HG03575 (cell line): Measurements from ENCODE around the gene THSD7A.
"Not testable (repeated sequence)": the region's sequence is repeated elsewhere in the genome, so short reads cannot be mapped to it uniquely, and the experiment has no call there.

Source experiments
- ATAC-seq: cut with Tn5 transposase; IDR thresholded peaks from one replicate; pipeline ENCODE4 v1.9.1; 2021; ENCODE audit not compliant: unreplicated experiment, insufficient number of reproducible peaks, low FRiP score; ENCODE audit errors: extremely low read depth

THSD7A gene

GRCh38 chr7:11552676-11553296, 279.2 kb downstream of the THSD7A start:
- ATAC-seq = no peak

GRCh38 chr7:11551470-11551869, 280.5 kb downstream of the THSD7A start:
- no peak for ATAC-seq

- no peak for ATAC-seq
Observed at GRCh38 chr7:11548532-11548931, 283.5 kb downstream of the THSD7A start.

GRCh38 chr7:11541330-11541729, 290.7 kb downstream of the THSD7A start:
- ATAC-seq = no peak

GRCh38 chr7:11540271-11540761, 291.7 kb downstream of the THSD7A start:
- no peak for ATAC-seq

- no peak for ATAC-seq
Observed at GRCh38 chr7:11539853-11540252, 292.1 kb downstream of the THSD7A start.

- no peak for ATAC-seq
Observed at GRCh38 chr7:11538751-11539299, 293.2 kb downstream of the THSD7A start.

GRCh38 chr7:11533229-11533820, 298.7 kb downstream of the THSD7A start:
- no peak for ATAC-seq

GRCh38 chr7:11529382-11529781, 302.6 kb downstream of the THSD7A start:
- no peak for ATAC-seq

GRCh38 chr7:11527707-11528106, 304.3 kb downstream of the THSD7A start:
- ATAC-seq = no peak

GRCh38 chr7:11524476-11525397, 307.3 kb downstream of the THSD7A start:
- ATAC-seq = no peak

- ATAC-seq = not testable (repeated sequence)
Observed at GRCh38 chr7:11521964-11522499, 310.0 kb downstream of the THSD7A start.

- ATAC-seq = no peak
Observed at GRCh38 chr7:11517853-11518252, 314.1 kb downstream of the THSD7A start.

- no peak for ATAC-seq
Observed at GRCh38 chr7:11516328-11516727, 315.7 kb downstream of the THSD7A start.

GRCh38 chr7:11513460-11513859, 318.5 kb downstream of the THSD7A start:
- ATAC-seq = no peak

GRCh38 chr7:11507929-11508328, 324.1 kb downstream of the THSD7A start:
- no peak for ATAC-seq

GRCh38 chr7:11506417-11506816, 325.6 kb downstream of the THSD7A start:
- ATAC-seq = no peak

GRCh38 chr7:11505471-11505985, 326.5 kb downstream of the THSD7A start:
- ATAC-seq = no peak

GRCh38 chr7:11492307-11492706, 339.7 kb downstream of the THSD7A start:
- no peak for ATAC-seq
